ENCODE results near the gene VPS26B.

- TF ChIP-seq RAD21 (IDR thresholded peaks at IDR 0.05; ENCODE audit: low read depth) (no peak), EGR1 (IDR thresholded peaks at IDR 0.05) (no peak), TAF1 (IDR thresholded peaks at IDR 0.05; ENCODE audit: low read depth) (no peak), REST (IDR thresholded peaks at IDR 0.05; ENCODE audit: low read depth) (no peak), MAX (IDR thresholded peaks at IDR 0.05) (no peak), EP300 (IDR thresholded peaks at IDR 0.05; ENCODE audit: borderline replicate concordance) (no peak), CEBPB (IDR thresholded peaks at IDR 0.05) (no peak), ZBTB7A (IDR thresholded peaks at IDR 0.05; ENCODE audit: low read depth) (no peak)
These were observed 1.4 kb upstream of the VPS26B start for GRCh38 chr11:134223121-134223520.

All from Ishikawa (cell line).